Measurements from ENCODE around the gene ABCA5.
"Not testable (repeated sequence)": the region's sequence is repeated elsewhere in the genome, so short reads cannot be mapped to it uniquely, and the experiment has no call there.

Gene ABCA5

GRCh38 chr17:69213059-69213813, 113.7 kb downstream of the ABCA5 start:
- no peak for DNase-seq (ENCODE audit: low spot score)

GRCh38 chr17:69208640-69209039, 118.3 kb downstream of the ABCA5 start:
- no peak for DNase-seq (ENCODE audit: low spot score)

- DNase-seq (ENCODE audit: low spot score), result no peak
Measured at GRCh38 chr17:69207151-69207550, 119.8 kb downstream of the ABCA5 start.

GRCh38 chr17:69198238-69198637, 128.7 kb downstream of the ABCA5 start:
- no peak for DNase-seq (ENCODE audit: low spot score)

- DNase-seq (ENCODE audit: low spot score), result not testable (repeated sequence)
Measured at GRCh38 chr17:69196105-69196653, 130.8 kb downstream of the ABCA5 start.
